B cell (primary cell): ENCODE data around the gene ITPKB. TPM values are rescaled to one million over a fixed set of nuclear protein-coding genes. Genes with fewer than 3 reads are reported as not detected.

ENCODE experiments used
- ATAC-seq: fragments of 200-7000 bp; cut with Tn5 transposase; one replicate; pipeline ENCODE4 v1.10.0; 2021; ENCODE audit warnings: low read depth, mild to moderate bottlenecking, moderate number of reproducible peaks, moderate library complexity
- CTCF ChIA-PET: fragments of 350-600 bp; sonication (Branson Sonifier 250); formaldehyde crosslinking; loops from one replicate; lab custom pipeline; 2021; ENCODE audit warnings: antibody characterized with exemption, inconsistent platforms; lab: Charles Lee
- POLR2A ChIA-PET: fragments of 350-600 bp; sonication (Branson Sonifier 250); formaldehyde crosslinking; loops from one replicate; lab custom pipeline; 2021; ENCODE audit warnings: antibody characterized with exemption; lab: Charles Lee
- DNase-seq: peaks from one replicate; pipeline ENCODE4 v3.0.0; 2013
- H2AFZ ChIP-seq: 2 replicates; pipeline ENCODE4 v1.6.1; 2012; ENCODE audit warnings: mild to moderate bottlenecking, low read depth, low read length; ENCODE audit not compliant: insufficient read depth, poor library complexity, severe bottlenecking
- H3K27ac ChIP-seq, 2 donors: 1 replicate in 1 of 2; 2 replicates in 1 of 2; pipeline ENCODE4 v1.5.1; 2012 to 2013; ENCODE audit warnings: low read length in 2 of 2, mild to moderate bottlenecking in 2 of 2, moderate library complexity in 1 of 2
- H3K27me3 ChIP-seq, 4 experiments: fragments of 200-600 bp in 1 of 4; sonication (generic) in 1 of 4; replicated peaks in 1 of 4; 1 replicate in 2 of 4; 2 replicates in 2 of 4; pipeline versions ENCODE4 v1.6.1 to v1.7.0; 2013 to 2016; ENCODE audit warnings: low read length in 3 of 4, mild to moderate bottlenecking in 2 of 4, mixed read lengths in 1 of 4, moderate library complexity in 1 of 4; ENCODE audit not compliant: insufficient read depth in 4 of 4, control insufficient read depth in 3 of 4; ENCODE audit errors: control extremely low read depth in 1 of 4
- H3K36me3 ChIP-seq, 2 experiments: replicated peaks in 1 of 2; 1 replicate in 1 of 2; 2 replicates in 1 of 2; pipeline versions ENCODE4 v1.6.1 to v1.7.1; 2013; ENCODE audit warnings: low read length in 1 of 2; ENCODE audit not compliant: insufficient read depth in 2 of 2, control insufficient read depth in 1 of 2; ENCODE audit errors: control extremely low read depth in 1 of 2, extremely low read depth in 1 of 2
- H3K4me1 ChIP-seq, 2 donors: fragments of 200-600 bp in 1 of 2; sonication (generic) in 1 of 2; 1 replicate in 1 of 2; 2 replicates in 1 of 2; pipeline versions ENCODE4 v1.5.1 to v1.6.1; 2013 to 2017; ENCODE audit warnings: low read length in 2 of 2; ENCODE audit not compliant: control insufficient read depth in 2 of 2, insufficient read depth in 2 of 2
- H3K4me2 ChIP-seq: replicated peaks from 2 replicates; pipeline ENCODE3; 2012; ENCODE audit warnings: mild to moderate bottlenecking, low read depth, low read length; ENCODE audit not compliant: poor library complexity, severe bottlenecking
- H3K4me3 ChIP-seq, 5 experiments: fragments of 200-600 bp in 1 of 5; sonication (generic) in 1 of 5; 1 replicate in 3 of 5; 2 replicates in 2 of 5; pipeline versions ENCODE4 v1.5.1 to v1.7.0; 2011 to 2016; ENCODE audit warnings: low read length in 4 of 5, mild to moderate bottlenecking in 4 of 5, low read depth in 2 of 5, control low read depth in 1 of 5, moderate library complexity in 1 of 5; ENCODE audit not compliant: insufficient read depth in 1 of 5; ENCODE audit errors: control extremely low read depth in 1 of 5, extremely low read depth in 1 of 5
- H3K79me2 ChIP-seq: fragments of 200-600 bp; sonication (generic); one replicate; pipeline ENCODE4 v1.6.0; 2016; ENCODE audit warnings: low read length; ENCODE audit not compliant: control insufficient read depth, insufficient read depth
- H3K9ac ChIP-seq: fragments of 200-600 bp; sonication (generic); 2 replicates; pipeline ENCODE4 v1.6.1; 2017; ENCODE audit warnings: mild to moderate bottlenecking, low read length, moderate library complexity
- H3K9me3 ChIP-seq, 3 donors: one replicate each; pipeline versions ENCODE4 v1.6.1 to v1.7.1; 2013; ENCODE audit warnings: low read length in 2 of 3; ENCODE audit not compliant: control insufficient read depth in 2 of 3, insufficient read depth in 1 of 3; ENCODE audit errors: control extremely low read depth in 1 of 3
- H4K20me1 ChIP-seq: 2 replicates; pipeline ENCODE4 v1.6.0; 2012; ENCODE audit warnings: mild to moderate bottlenecking, low read length; ENCODE audit not compliant: insufficient read depth, control insufficient read depth, poor library complexity, severe bottlenecking
- H3K27ac Mint-ChIP-seq: one replicate; pipeline ENCODE4 v1.8.0; 2021; ENCODE audit warnings: mixed read lengths
- H3K27me3 Mint-ChIP-seq: one replicate; pipeline ENCODE4 v1.8.0; 2021; ENCODE audit warnings: mixed read lengths
- H3K4me1 Mint-ChIP-seq: one replicate; pipeline ENCODE4 v1.8.0; 2021; ENCODE audit warnings: mixed read lengths
- H3K4me3 Mint-ChIP-seq: one replicate; pipeline ENCODE4 v1.8.0; 2021; ENCODE audit warnings: mixed read lengths
- H3K9me3 Mint-ChIP-seq: one replicate; pipeline ENCODE4 v1.8.0; 2022; ENCODE audit warnings: mixed read lengths; ENCODE audit not compliant: insufficient read depth
- EZH2 ChIP-seq: IDR thresholded peaks from 2 replicates; pipeline ENCODE4 v1.6.1; 2012; ENCODE audit warnings: borderline replicate concordance, low read depth, mild to moderate bottlenecking, moderate library complexity, low read length; ENCODE audit not compliant: insufficient read depth, poor library complexity, severe bottlenecking
- WGBS: methylation state at CpG from one replicate; pipeline ENCODE4 v1.1.5; 2013; ENCODE audit warnings: missing lambda C conversion rate; ENCODE audit not compliant: insufficient coverage; 5-methylcytosine and 5-hydroxymethylcytosine counted together
- intact Hi-C: fragments of 100-400 bp; cut with micrococcal nuclease; formaldehyde crosslinking; loops from one replicate; pipeline ENCODE4 v1.10.0; 2022
- polyA plus RNA-seq: library from polyadenylated mRNA; depleted of rRNA; stranded (reverse); fragments of >200 nt; gene quantifications from 2 replicates; pipeline ENCODE4 v1.2.3, GENCODE V29; 2012
- total RNA-seq, 2 donors: library from RNA; stranded (reverse); fragments of 120-200 nt in 1 of 2; gene quantifications; 1 replicate in 1 of 2; 2 replicates in 1 of 2; pipeline versions ENCODE4 v1.2.3 to v1.2.4, GENCODE V29; 2013 to 2022
- TF ChIP-seq, protein P1 (sequence below): fragments of 200-600 bp; IDR thresholded peaks from one replicate; pipeline ENCODE4 v1.8.0; 2022; ENCODE audit warnings: antibody characterized with exemption, mild to moderate bottlenecking

The ITPKB gene
- total and polyA plus RNA-seq, 2 donors (not counting 1 experiment from before 2014, with no cell fraction given), result 21.8 to 93.5 TPM

DNA sequence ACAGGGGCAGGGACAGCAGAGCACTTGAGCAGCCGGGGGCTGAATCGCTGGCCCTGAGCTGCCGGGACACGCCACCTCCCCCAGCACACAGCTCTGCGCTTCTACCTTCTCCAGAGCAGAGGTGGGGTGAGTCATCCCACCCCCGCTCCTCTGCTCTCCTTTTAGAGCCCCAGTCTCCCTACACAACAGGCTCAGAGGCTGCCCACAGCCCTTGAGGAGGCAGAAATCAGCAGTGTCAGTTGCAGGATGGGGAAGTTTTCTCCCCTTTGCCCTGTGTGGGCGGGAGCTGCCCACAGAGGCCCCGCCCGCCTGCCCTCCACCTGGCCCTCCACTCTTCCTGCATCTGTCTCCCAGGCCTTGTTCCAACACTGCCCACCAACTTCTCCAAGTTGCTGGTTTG is 95.9 kb downstream of the ITPKB start:
- no peak for TF ChIP-seq EZH2
- TF ChIP-seq, protein P1, sequence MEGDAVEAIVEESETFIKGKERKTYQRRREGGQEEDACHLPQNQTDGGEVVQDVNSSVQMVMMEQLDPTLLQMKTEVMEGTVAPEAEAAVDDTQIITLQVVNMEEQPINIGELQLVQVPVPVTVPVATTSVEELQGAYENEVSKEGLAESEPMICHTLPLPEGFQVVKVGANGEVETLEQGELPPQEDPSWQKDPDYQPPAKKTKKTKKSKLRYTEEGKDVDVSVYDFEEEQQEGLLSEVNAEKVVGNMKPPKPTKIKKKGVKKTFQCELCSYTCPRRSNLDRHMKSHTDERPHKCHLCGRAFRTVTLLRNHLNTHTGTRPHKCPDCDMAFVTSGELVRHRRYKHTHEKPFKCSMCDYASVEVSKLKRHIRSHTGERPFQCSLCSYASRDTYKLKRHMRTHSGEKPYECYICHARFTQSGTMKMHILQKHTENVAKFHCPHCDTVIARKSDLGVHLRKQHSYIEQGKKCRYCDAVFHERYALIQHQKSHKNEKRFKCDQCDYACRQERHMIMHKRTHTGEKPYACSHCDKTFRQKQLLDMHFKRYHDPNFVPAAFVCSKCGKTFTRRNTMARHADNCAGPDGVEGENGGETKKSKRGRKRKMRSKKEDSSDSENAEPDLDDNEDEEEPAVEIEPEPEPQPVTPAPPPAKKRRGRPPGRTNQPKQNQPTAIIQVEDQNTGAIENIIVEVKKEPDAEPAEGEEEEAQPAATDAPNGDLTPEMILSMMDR, result no peak
- ChIA-PET POLR2A (interaction anchor here (0.7 to 4.4 kb wide), 7 partner anchors 10 to 90 kb away, joined by 3 to 28 read pairs (median 4); no protein-coding TSS in a partner anchor), CTCF (interaction anchor here (1.0 to 7.3 kb wide), 13 partner anchors 7 to 242 kb away, joined by 3 to 78 read pairs (median 7); partner anchors contain the start of gene ITPKB)
- peak; percentile 62 for DNase-seq
- Histone ChIP-seq H3K9me3 (no peaks in the 10 kb centered on the region), H3K9ac (peak overlapping the region; percentile 3), H3K4me1 (peaks cover 57 to 70% of the 10 kb centered on the region in 2 donors), H3K79me2 (peaks cover 40% of the 10 kb centered on the region), H3K4me3 (no peak overlapping the region), H3K27ac (peak overlapping the region; percentile 62 to 68), H4K20me1 (peaks cover 26% of the 10 kb centered on the region), H3K27me3 (no peaks in the 10 kb centered on the region), H3K36me3 (peaks cover 4 to 71% of the 10 kb centered on the region in 2 experiments), H2AFZ (peak overlapping the region; percentile 4), H3K4me2 (peak overlapping the region; percentile 66)
- H3K4me1 Mint-ChIP-seq, result peaks cover 71% of the 10 kb centered on the region
- peak; percentile 48 for ATAC-seq
- 5% methylated on average over 6 of the region's 9 CpGs for WGBS
- H3K9me3 Mint-ChIP-seq, result no peaks in the 10 kb centered on the region
- peak overlapping the region; percentile 81 for H3K4me3 Mint-ChIP-seq
- no peaks in the 10 kb centered on the region for H3K27me3 Mint-ChIP-seq
- intact Hi-C loops, result loop anchor here (1.0 to 2.0 kb wide), 3 partner anchors 9 to 44 kb away; no protein-coding TSS in a partner anchor
- H3K27ac Mint-ChIP-seq, result peak overlapping the region; percentile 91

- intact Hi-C loops, result loop anchor here (2.0 kb wide), 2 partner anchors 32 to 44 kb away; no protein-coding TSS in a partner anchor
- Histone ChIP-seq H3K4me1 (peaks cover 57 to 70% of the 10 kb centered on the region in 2 donors), H3K27ac (peak overlapping the region; percentile 62 to 68), H2AFZ (no peak overlapping the region), H3K36me3 (peaks cover 1 to 71% of the 10 kb centered on the region in 2 experiments), H3K9ac (no peak overlapping the region), H4K20me1 (peaks cover 23% of the 10 kb centered on the region), H3K4me2 (no peak overlapping the region), H3K9me3 (no peaks in the 10 kb centered on the region), H3K27me3 (no peaks in the 10 kb centered on the region), H3K79me2 (peaks cover 32% of the 10 kb centered on the region), H3K4me3 (no peak overlapping the region)
- H3K9me3 Mint-ChIP-seq, result no peaks in the 10 kb centered on the region
- no peak for ATAC-seq
- H3K4me3 Mint-ChIP-seq, result no peak overlapping the region
- H3K27ac Mint-ChIP-seq, result peak overlapping the region; percentile 46
- H3K4me1 Mint-ChIP-seq, result peaks cover 73% of the 10 kb centered on the region
- TF ChIP-seq, protein P1, result no peak
- no peak for TF ChIP-seq EZH2
- WGBS, result 90% methylated on average over 8 of the region's 8 CpGs
- CTCF ChIA-PET, result interaction anchor here (1.4 to 7.3 kb wide), 9 partner anchors 9 to 186 kb away, joined by 3 to 78 read pairs (median 16); no protein-coding TSS in a partner anchor
- H3K27me3 Mint-ChIP-seq, result no peaks in the 10 kb centered on the region
- POLR2A ChIA-PET, result interaction anchor here (4.4 kb wide), 1 partner anchor 20 kb away, joined by 28 read pairs; no protein-coding TSS in a partner anchor
- no peak for DNase-seq
Measured at GRCh38 chr1:226642421-226642820, 96.7 kb downstream of the ITPKB start.
